Inflammatory macrophage treated with lipopolysaccharide for 1 hour (primary cell): ENCODE results near the gene ZNF423.
A peak's percentile ranks its signal among the peaks of the same experiment; 100 is the strongest.

Experiments used
- DNase-seq, 2 donors: peaks; one replicate each; pipeline ENCODE4 v3.0.0-alpha.2; 2020 to 2022

Gene ZNF423

DNA sequence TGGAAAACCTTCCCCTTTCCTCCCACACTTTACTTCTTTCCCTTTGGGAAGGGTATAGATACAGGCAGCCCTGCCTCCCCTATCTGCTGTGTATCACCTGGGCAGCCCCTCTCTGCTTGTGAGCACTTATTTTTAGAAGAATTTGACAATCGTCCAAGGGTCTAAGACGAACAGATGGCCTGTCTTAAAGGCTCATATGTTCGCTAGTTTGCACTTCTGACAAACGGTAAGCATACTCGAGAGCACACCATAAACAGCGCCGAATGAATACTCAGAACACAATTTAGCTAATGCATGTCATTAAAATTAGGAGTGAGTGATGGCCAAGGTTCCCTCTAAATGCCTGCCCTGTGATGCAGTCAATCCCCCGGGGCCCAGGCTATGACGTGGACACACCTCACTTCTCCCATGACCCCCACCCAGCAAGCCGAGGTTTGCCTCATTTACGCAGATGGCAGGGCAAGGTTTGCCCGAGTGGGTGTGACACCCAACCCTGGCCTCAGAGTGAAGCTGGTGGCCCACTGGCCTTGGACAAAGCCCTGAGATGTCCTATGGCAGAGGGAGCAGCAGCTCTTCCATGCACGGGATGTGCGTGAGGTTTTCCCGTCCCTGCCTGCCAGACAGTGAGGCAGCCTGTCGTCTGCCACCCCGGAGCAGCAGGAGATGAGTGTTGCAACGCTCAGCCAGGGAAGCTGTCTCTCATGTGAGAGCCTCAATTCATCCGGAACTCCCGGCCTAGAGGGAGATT lies 357.1 kb downstream of the ZNF423 start:
- DNase-seq: no peak

GRCh38 chr16:49498264-49498663 lies 357.6 kb downstream of the ZNF423 start:
- no peak for DNase-seq

DNA sequence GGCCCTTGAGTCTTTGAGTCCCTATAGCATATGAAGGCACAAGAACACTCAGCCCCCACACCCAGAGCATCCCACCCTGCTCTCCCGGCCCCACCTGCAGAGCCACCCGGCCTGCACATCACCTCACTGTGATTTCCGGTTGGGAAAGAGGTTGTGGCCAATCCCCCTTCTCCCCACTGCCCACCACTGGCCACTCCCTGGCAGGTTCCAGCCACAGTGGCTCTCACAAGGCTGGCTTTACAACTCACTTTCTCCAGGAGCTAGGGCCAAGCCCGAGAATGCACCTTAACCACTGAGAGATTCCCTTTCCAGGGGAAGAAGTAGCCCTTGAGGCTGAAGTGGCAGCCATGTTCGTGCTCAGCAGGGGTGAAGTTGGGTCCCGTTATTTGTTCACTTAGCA lies 358.4 kb downstream of the ZNF423 start:
- no peak for DNase-seq

DNA sequence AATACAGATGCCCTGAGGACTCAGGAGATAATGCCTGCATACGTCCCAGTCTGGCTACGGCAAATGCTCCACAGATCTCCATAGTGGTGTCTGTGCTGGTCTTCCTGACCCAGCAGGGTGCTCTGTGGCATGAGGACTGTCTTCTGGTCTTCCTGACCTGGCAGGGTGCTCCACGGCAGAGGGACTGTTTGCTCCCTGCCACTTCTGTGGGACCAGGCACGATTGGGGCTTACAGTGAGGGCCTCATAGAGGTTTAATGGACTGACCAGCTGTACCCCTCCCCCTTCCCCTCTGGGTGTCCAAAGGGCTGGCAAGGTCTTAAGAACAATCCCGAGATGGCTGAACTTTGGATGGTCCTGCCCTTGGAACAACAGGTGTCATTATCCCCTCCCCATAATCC lies 359.3 kb downstream of the ZNF423 start:
- no peak for DNase-seq

DNA sequence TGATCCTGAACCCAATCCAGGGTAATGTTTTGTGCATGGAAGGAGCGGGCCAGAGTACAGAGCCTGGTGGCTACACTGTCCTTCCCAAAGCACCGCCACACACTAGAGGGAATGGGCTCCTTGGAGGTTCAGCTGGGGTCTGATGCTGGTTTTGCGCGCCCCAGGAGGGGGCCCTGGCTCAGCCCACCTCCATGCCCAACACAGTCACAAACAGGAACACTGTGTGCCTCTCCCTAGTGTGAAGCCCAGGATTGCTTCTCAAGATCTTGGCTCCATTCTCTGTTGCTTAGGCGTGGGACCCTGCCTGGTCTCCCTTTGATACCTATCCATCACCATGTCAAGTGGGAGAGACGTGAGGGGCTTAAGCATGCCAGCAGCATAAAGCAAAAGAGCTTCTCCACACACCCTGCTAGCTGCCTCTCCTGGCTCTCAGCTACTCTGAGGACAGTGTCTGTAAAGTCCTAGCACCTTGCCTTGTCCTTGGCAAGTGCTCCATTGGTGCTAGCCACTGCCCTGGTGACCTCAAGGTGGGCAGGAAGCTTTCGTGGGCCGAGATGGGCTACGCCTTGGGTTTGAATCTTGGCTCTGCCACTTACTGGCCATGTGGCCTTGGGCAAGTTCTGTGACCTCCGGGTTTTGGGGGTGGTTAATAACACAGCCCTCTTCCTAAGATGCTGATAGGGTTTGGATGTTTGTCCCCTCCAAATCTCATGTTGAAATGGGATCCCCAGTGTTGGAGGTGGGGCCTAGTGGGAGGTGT lies 360.1 kb downstream of the ZNF423 start:
- no peak for DNase-seq

- no peak for DNase-seq
These were observed 360.9 kb downstream of the ZNF423 start for GRCh38 chr16:49494891-49495566.

- no peak for DNase-seq
These were observed 361.4 kb downstream of the ZNF423 start for GRCh38 chr16:49494474-49494873.

- DNase-seq: no peak
These were observed 362.1 kb downstream of the ZNF423 start for GRCh38 chr16:49493836-49494235.

DNA sequence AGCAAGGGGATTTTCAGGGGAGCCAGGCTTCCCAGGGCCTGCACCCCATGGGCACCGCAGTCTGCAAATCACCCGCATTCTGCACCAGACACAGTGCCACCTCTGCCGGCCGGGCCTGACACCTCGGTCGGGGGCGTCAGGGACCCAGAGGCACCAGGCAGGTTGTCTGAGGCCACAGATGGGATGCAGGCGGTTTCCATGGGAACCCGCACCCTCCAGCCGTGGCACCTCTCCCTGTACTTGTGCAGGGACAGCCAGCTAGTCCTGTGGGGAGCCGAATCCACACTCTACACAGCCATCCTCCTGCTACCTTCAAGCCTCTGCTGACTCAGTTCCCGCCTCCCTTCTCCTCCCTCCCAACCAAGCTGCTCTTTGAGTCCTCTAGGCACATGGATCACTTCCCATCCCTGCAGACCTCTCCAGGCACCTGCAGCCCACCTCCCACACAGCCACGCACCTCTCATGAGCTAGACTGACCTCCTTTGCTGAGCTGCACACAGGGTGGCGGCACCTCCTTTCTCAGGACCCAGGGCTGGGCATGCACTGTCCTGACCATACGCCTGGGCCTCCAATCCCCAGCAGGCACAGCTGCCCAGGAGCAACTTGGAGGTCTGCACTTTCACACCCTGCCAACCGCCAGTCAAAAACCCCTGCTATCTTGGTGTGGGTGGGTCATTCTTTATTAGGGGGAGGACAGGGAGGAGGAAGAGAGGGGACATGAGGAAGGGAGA lies 362.9 kb downstream of the ZNF423 start:
- no peak for DNase-seq

GRCh38 chr16:49491771-49492761 lies 363.8 kb downstream of the ZNF423 start:
- peak in 1 of 2 donors; percentile 8 for DNase-seq

GRCh38 chr16:49491106-49491670 lies 364.7 kb downstream of the ZNF423 start:
- DNase-seq: no peak

DNA sequence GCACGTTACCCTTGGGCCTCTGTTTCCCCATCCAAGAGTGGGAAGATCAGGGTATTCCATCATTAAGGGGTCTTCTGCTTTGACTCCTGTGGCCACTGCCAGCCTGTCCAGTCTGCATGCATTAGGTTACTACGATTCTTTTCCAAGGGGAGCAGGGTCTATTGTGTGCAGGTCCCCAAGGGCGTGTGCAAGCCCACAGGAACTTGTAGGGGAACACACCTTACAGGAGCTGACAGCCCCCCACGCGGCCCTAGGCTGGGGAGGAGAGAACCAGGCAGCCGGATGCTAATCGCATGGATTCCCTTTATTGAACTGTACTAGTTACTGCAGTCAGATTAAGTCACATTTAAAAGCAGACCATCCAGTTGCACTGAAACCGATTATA lies 365.6 kb downstream of the ZNF423 start:
- no peak for DNase-seq

DNA sequence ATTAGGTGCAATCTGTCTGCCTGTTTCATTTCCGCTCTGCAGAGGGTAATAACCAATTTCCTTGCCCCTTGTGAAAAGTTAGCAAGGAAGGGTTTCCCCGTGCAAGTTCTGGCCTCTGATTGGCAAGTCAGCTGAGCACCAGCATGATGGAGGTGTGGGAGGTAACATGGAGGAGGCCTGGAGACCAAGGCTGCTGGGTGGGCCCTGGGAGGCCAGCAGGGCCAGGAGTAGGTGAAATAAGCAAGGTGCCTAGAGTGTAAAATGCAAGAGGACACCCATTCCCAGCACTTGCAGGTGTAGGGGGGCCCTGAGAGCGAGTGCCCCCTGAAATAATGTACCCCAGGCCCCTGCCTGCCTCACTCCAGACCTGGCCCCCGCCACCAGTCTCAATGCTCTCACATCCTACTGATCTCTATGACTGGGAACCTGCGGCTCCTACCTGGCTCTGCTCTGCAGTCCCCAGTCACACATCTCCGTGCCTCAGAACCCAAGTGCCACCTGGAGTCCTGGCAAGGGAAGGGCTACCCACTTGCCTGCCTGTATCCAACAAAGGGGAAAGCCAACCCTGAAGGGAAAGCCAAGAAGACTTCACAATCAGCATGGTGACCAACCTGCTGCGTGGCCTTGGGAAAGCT lies 366.1 kb downstream of the ZNF423 start:
- no peak for DNase-seq

- no peak for DNase-seq
These were observed 367.0 kb downstream of the ZNF423 start for GRCh38 chr16:49488740-49489525.

- DNase-seq: no peak
These were observed 367.6 kb downstream of the ZNF423 start for GRCh38 chr16:49488336-49488735.

DNA sequence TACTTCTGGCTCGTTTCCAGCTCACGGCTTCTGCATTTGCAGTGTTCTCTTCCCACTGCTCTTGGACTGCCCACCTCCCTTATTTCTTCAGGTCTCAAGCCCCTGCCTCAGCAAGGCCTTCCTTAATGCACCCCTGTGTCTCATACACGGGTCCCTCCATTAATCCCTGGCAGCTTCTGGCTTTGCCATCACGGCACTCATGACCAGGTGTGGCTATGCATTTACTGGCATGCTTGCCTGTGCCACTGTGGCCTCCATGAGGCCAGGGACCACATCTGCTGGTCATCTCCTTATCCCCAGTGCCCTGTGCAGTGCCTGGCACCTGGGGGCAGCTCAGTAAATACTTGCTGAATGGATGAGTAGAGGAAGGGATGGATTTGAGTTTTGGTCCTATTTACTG lies 368.2 kb downstream of the ZNF423 start:
- DNase-seq: no peak

- no peak for DNase-seq
These were observed 369.5 kb downstream of the ZNF423 start for GRCh38 chr16:49486400-49486799.

GRCh38 chr16:49485663-49486062 lies 370.2 kb downstream of the ZNF423 start:
- DNase-seq: no peak

- DNase-seq: no peak
These were observed 371.0 kb downstream of the ZNF423 start for GRCh38 chr16:49484936-49485335.

- peak in 1 of 2 donors; percentile 15 for DNase-seq
These were observed 371.5 kb downstream of the ZNF423 start for GRCh38 chr16:49484451-49484849.
